Epidermal melanocyte (primary cell): Measurements from ENCODE around the gene TRIM10.
"Not testable (repeated sequence)": the region's sequence is repeated elsewhere in the genome, so short reads cannot be mapped to it uniquely, and the experiment has no call there.

ENCODE experiments used
- DNase-seq: peaks from one replicate; pipeline ENCODE4 v3.0.0; 2011; ENCODE audit warnings: low spot score; ENCODE audit not compliant: insufficient read length

TRIM10 gene

GRCh38 chr6:30172681-30173080 is 11.7 kb upstream of the TRIM10 start:
- DNase-seq, result no peak

GRCh38 chr6:30171677-30172471 is 10.9 kb upstream of the TRIM10 start:
- no peak for DNase-seq

GRCh38 chr6:30169658-30170614 is 8.9 kb upstream of the TRIM10 start:
- peak; percentile 37 for DNase-seq

- DNase-seq, result no peak
These were observed 7.7 kb upstream of the TRIM10 start for GRCh38 chr6:30168741-30169140.

GRCh38 chr6:30167101-30167500 is 6.1 kb upstream of the TRIM10 start:
- no peak for DNase-seq

GRCh38 chr6:30165238-30165637 is 4.2 kb upstream of the TRIM10 start:
- DNase-seq, result not testable (repeated sequence)

GRCh38 chr6:30164714-30165113 is 3.7 kb upstream of the TRIM10 start:
- DNase-seq, result no peak

GRCh38 chr6:30163918-30164654 is 3.1 kb upstream of the TRIM10 start:
- no peak for DNase-seq

- no peak for DNase-seq
These were observed 2.3 kb upstream of the TRIM10 start, which contains the start of gene TRIM15 for GRCh38 chr6:30163090-30163917. TSS of gene TRIM15 (plus strand) at chr6:30163546. CDS start at chr6:30163685, 139 bp downstream.

- no peak for DNase-seq
These were observed 1.5 kb upstream of the TRIM10 start for GRCh38 chr6:30162265-30163089.

- DNase-seq, result no peak
These were observed 815 bp downstream of the TRIM10 start for GRCh38 chr6:30160008-30160784.

GRCh38 chr6:30158475-30159040 is 2.5 kb downstream of the TRIM10 start:
- no peak for DNase-seq

GRCh38 chr6:30157999-30158398 is 3.0 kb downstream of the TRIM10 start:
- DNase-seq, result no peak

GRCh38 chr6:30157581-30157980 is 3.4 kb downstream of the TRIM10 start:
- DNase-seq, result no peak

GRCh38 chr6:30156774-30157173 is 4.2 kb downstream of the TRIM10 start:
- no peak for DNase-seq

- no peak for DNase-seq
These were observed 4.8 kb downstream of the TRIM10 start for GRCh38 chr6:30156262-30156599.

GRCh38 chr6:30155520-30156261 is 5.3 kb downstream of the TRIM10 start:
- no peak for DNase-seq
